Measurements from ENCODE around the gene ADGRG7. TPM values are rescaled to one million over a fixed set of nuclear protein-coding genes. Genes with fewer than 3 reads are reported as not detected.

ADGRG7 gene
- total RNA-seq, 2 experiments from 2014 or later, result not detected

- no peak for DNase-seq
- CTCF ChIA-PET, result no interaction called here
- POLR2A ChIA-PET, result no interaction called here
- Mint-ChIP-seq H3K9me3 (no peaks in the 10 kb centered on the region), H3K27ac (no peak overlapping the region), H3K4me1 (no peaks in the 10 kb centered on the region), H3K27me3 (peaks cover 21% of the 10 kb centered on the region), H3K36me3 (ENCODE audit: low read depth) (no peaks in the 10 kb centered on the region), H3K4me3 (no peak overlapping the region)
Measured at GRCh38 chr3:100702082-100702979, 92.9 kb downstream of the ADGRG7 start.

- Mint-ChIP-seq H3K9me3 (no peaks in the 10 kb centered on the region), H3K4me1 (no peaks in the 10 kb centered on the region), H3K27ac (no peak overlapping the region), H3K27me3 (peaks cover 20% of the 10 kb centered on the region), H3K4me3 (no peak overlapping the region), H3K36me3 (ENCODE audit: low read depth) (no peaks in the 10 kb centered on the region)
- DNase-seq, result no peak
- ChIA-PET CTCF (no interaction called here), POLR2A (no interaction called here)
Measured at GRCh38 chr3:100702980-100703345, 93.6 kb downstream of the ADGRG7 start.

- no peak overlapping the region for H3K4me3 Mint-ChIP-seq
- H3K27me3 Mint-ChIP-seq, result peaks cover 12% of the 10 kb centered on the region
- POLR2A ChIA-PET, result no interaction called here
- H3K9me3 Mint-ChIP-seq, result no peaks in the 10 kb centered on the region
- H3K36me3 Mint-ChIP-seq (ENCODE audit: low read depth), result peaks cover under 1% of the 10 kb centered on the region
- CTCF ChIA-PET, result no interaction called here
- H3K4me1 Mint-ChIP-seq, result peaks cover 5% of the 10 kb centered on the region
- H3K27ac Mint-ChIP-seq, result no peak overlapping the region
- DNase-seq, result no peak
Measured at GRCh38 chr3:100703865-100704264, 94.5 kb downstream of the ADGRG7 start.

- H3K27me3 Mint-ChIP-seq, result peaks cover 4% of the 10 kb centered on the region
- no peaks in the 10 kb centered on the region for H3K9me3 Mint-ChIP-seq
- DNase-seq, result no peak
- peaks cover 17% of the 10 kb centered on the region for H3K4me1 Mint-ChIP-seq
- H3K36me3 Mint-ChIP-seq (ENCODE audit: low read depth), result peaks cover 13% of the 10 kb centered on the region
- ChIA-PET POLR2A (interaction anchor here (1.1 to 1.4 kb wide), 2 partner anchors 305 to 445 kb away, joined by 5 to 6 read pairs; partner anchors contain the start of genes LNP1, TBC1D23 and TOMM70), CTCF (no interaction called here)
- H3K27ac Mint-ChIP-seq, result no peak overlapping the region
- H3K4me3 Mint-ChIP-seq, result no peak overlapping the region
Measured at GRCh38 chr3:100706365-100706764, 97.0 kb downstream of the ADGRG7 start.

- POLR2A ChIA-PET, result interaction anchor here (0.6 to 2.4 kb wide), 6 partner anchors 43 to 810 kb away, joined by 3 to 15 read pairs (median 3); partner anchors contain the start of genes LNP1 and TOMM70
- Mint-ChIP-seq H3K27me3 (peaks cover under 1% of the 10 kb centered on the region), H3K27ac (peak overlapping the region; percentile 87), H3K4me3 (peak overlapping the region; percentile 74), H3K36me3 (ENCODE audit: low read depth) (peaks cover 30% of the 10 kb centered on the region), H3K4me1 (peaks cover 37% of the 10 kb centered on the region), H3K9me3 (no peaks in the 10 kb centered on the region)
- DNase-seq, result no peak
- CTCF ChIA-PET, result interaction anchor here (0.6 to 1.4 kb wide), 2 partner anchors 9 to 105 kb away, joined by 3 to 4 read pairs; no protein-coding TSS in a partner anchor
Measured at GRCh38 chr3:100708644-100708988, 99.2 kb downstream of the ADGRG7 start.

- Mint-ChIP-seq H3K27me3 (no peaks in the 10 kb centered on the region), H3K27ac (peak within 1 kb of the TSS; percentile 87), H3K36me3 (ENCODE audit: low read depth) (peaks cover 35% of the 10 kb centered on the region), H3K4me1 (peaks cover 39% of the 10 kb centered on the region), H3K9me3 (no peaks in the 10 kb centered on the region), H3K4me3 (peak within 1 kb of the TSS; percentile 74)
- peak; percentile 98 for DNase-seq
- ChIA-PET CTCF (interaction anchor here (0.6 to 1.5 kb wide), 5 partner anchors 9 to 246 kb away, joined by 3 to 6 read pairs (median 4); no protein-coding TSS in a partner anchor), POLR2A (interaction anchor here (0.6 to 2.4 kb wide), 10 partner anchors 26 to 1141 kb away, joined by 3 to 15 read pairs (median 3); partner anchors contain the start of genes LNP1 and TOMM70)
Measured at GRCh38 chr3:100708989-100709841, 99.8 kb downstream of the ADGRG7 start, which contains the start of gene TFG. TFG (plus strand) TSS chr3:100709494; CDS start chr3:100713686, 4,192 bp downstream.

GRCh38 chr3:100709842-100710260 lies 100.5 kb downstream of the ADGRG7 start:
- no peaks in the 10 kb centered on the region for H3K27me3 Mint-ChIP-seq
- no peaks in the 10 kb centered on the region for H3K9me3 Mint-ChIP-seq
- ChIA-PET POLR2A (interaction anchor here (0.9 to 2.4 kb wide), 10 partner anchors 17 to 1140 kb away, joined by 3 to 15 read pairs (median 4); partner anchors contain the start of genes LNP1, TBC1D23 and TOMM70), CTCF (interaction anchor here (0.8 to 1.5 kb wide), 9 partner anchors 11 to 939 kb away, joined by 3 to 6 read pairs (median 4); no protein-coding TSS in a partner anchor)
- H3K27ac Mint-ChIP-seq, result peak overlapping the region; percentile 74
- peaks cover 38% of the 10 kb centered on the region for H3K36me3 Mint-ChIP-seq (ENCODE audit: low read depth)
- peak; percentile 41 for DNase-seq
- peaks cover 41% of the 10 kb centered on the region for H3K4me1 Mint-ChIP-seq
- H3K4me3 Mint-ChIP-seq, result peak overlapping the region; percentile 74

GRCh38 chr3:100710261-100710968 lies 101.0 kb downstream of the ADGRG7 start:
- peaks cover 45% of the 10 kb centered on the region for H3K4me1 Mint-ChIP-seq
- ChIA-PET CTCF (interaction anchor here (0.7 to 2.2 kb wide), 15 partner anchors 11 to 1828 kb away, joined by 3 to 9 read pairs (median 3); partner anchors contain the start of gene NIT2), POLR2A (interaction anchor here (0.7 to 2.4 kb wide), 12 partner anchors 12 to 1139 kb away, joined by 3 to 15 read pairs (median 4); partner anchors contain the start of genes LNP1, TBC1D23 and TOMM70)
- DNase-seq, result peak; percentile 80
- peak overlapping the region; percentile 74 for H3K4me3 Mint-ChIP-seq
- peak overlapping the region; percentile 74 for H3K27ac Mint-ChIP-seq
- no peaks in the 10 kb centered on the region for H3K9me3 Mint-ChIP-seq
- H3K27me3 Mint-ChIP-seq, result no peaks in the 10 kb centered on the region
- H3K36me3 Mint-ChIP-seq (ENCODE audit: low read depth), result peaks cover 44% of the 10 kb centered on the region

GRCh38 chr3:100715176-100715575 lies 105.8 kb downstream of the ADGRG7 start:
- H3K9me3 Mint-ChIP-seq, result no peaks in the 10 kb centered on the region
- ChIA-PET CTCF (no interaction called here), POLR2A (no interaction called here)
- no peak overlapping the region for H3K27ac Mint-ChIP-seq
- no peak overlapping the region for H3K4me3 Mint-ChIP-seq
- H3K4me1 Mint-ChIP-seq, result peaks cover 59% of the 10 kb centered on the region
- peaks cover 75% of the 10 kb centered on the region for H3K36me3 Mint-ChIP-seq (ENCODE audit: low read depth)
- no peak for DNase-seq
- no peaks in the 10 kb centered on the region for H3K27me3 Mint-ChIP-seq

- no peak for DNase-seq
- H3K4me1 Mint-ChIP-seq, result peaks cover 44% of the 10 kb centered on the region
- POLR2A ChIA-PET, result no interaction called here
- H3K9me3 Mint-ChIP-seq, result no peaks in the 10 kb centered on the region
- no peak overlapping the region for H3K4me3 Mint-ChIP-seq
- peaks cover 75% of the 10 kb centered on the region for H3K36me3 Mint-ChIP-seq (ENCODE audit: low read depth)
- CTCF ChIA-PET, result no interaction called here
- H3K27ac Mint-ChIP-seq, result no peak overlapping the region
- H3K27me3 Mint-ChIP-seq, result no peaks in the 10 kb centered on the region
Measured at GRCh38 chr3:100717063-100717462, 107.7 kb downstream of the ADGRG7 start.

GRCh38 chr3:100717637-100718487 lies 108.5 kb downstream of the ADGRG7 start:
- H3K27me3 Mint-ChIP-seq, result no peaks in the 10 kb centered on the region
- H3K4me3 Mint-ChIP-seq, result no peak overlapping the region
- H3K4me1 Mint-ChIP-seq, result peaks cover 36% of the 10 kb centered on the region
- H3K27ac Mint-ChIP-seq, result no peak overlapping the region
- no peaks in the 10 kb centered on the region for H3K9me3 Mint-ChIP-seq
- ChIA-PET CTCF (interaction anchor here (0.6 to 0.7 kb wide), 2 partner anchors 9 to 884 kb away, joined by 3 to 4 read pairs; no protein-coding TSS in a partner anchor), POLR2A (no interaction called here)
- peaks cover 76% of the 10 kb centered on the region for H3K36me3 Mint-ChIP-seq (ENCODE audit: low read depth)
- no peak for DNase-seq
